Natural killer cell (primary cell): Measurements from ENCODE around the gene RPS6KA4. TPM values are rescaled to one million over a fixed set of nuclear protein-coding genes. Genes with fewer than 3 reads are reported as not detected.
A peak's percentile ranks its signal among the peaks of the same experiment; 100 is the strongest.

Experiments
- ATAC-seq, 3 donors: fragments of 150-1000 bp in 2 of 3; fragments of 200-7000 bp in 1 of 3; cut with Tn5 transposase; 1 replicate in 1 of 3; 2 replicates in 2 of 3; pipeline ENCODE4 v1.10.0; 2021; ENCODE audit warnings: mild to moderate bottlenecking in 2 of 3, moderate library complexity in 2 of 3
- DNase-seq, 2 donors: peaks; one replicate each; pipeline versions ENCODE4 v3.0.0 to v3.0.0-alpha.2; 2013 to 2021; ENCODE audit warnings: mixed read lengths in 1 of 2
- H3K27ac ChIP-seq: one replicate; pipeline ENCODE4 v1.5.1; 2013; ENCODE audit warnings: mild to moderate bottlenecking, low read length
- H3K27me3 ChIP-seq: one replicate; pipeline ENCODE4 v1.6.1; 2013; ENCODE audit warnings: low read length; ENCODE audit not compliant: control insufficient read depth, insufficient read depth
- H3K36me3 ChIP-seq: one replicate; pipeline ENCODE4 v1.6.1; 2013; ENCODE audit warnings: low read length; ENCODE audit not compliant: control insufficient read depth, insufficient read depth
- H3K4me1 ChIP-seq: one replicate; pipeline ENCODE4 v1.6.1; 2013; ENCODE audit warnings: low read length; ENCODE audit not compliant: control insufficient read depth, insufficient read depth
- H3K4me3 ChIP-seq: one replicate; pipeline ENCODE4 v1.5.1; 2013; ENCODE audit warnings: low read length
- H3K9me3 ChIP-seq: one replicate; pipeline ENCODE4 v1.6.1; 2013; ENCODE audit warnings: low read length; ENCODE audit not compliant: control insufficient read depth, insufficient read depth
- H3K27ac Mint-ChIP-seq, 2 donors: one replicate each; pipeline ENCODE4 v1.8.0; 2022; ENCODE audit warnings: mild to moderate bottlenecking in 2 of 2, mixed read lengths in 2 of 2, moderate library complexity in 1 of 2
- H3K27me3 Mint-ChIP-seq, 2 donors: one replicate each; pipeline ENCODE4 v1.8.0; 2022; ENCODE audit warnings: low read depth in 2 of 2, mixed read lengths in 2 of 2
- H3K36me3 Mint-ChIP-seq: one replicate; pipeline ENCODE4 v1.8.0; 2022; ENCODE audit warnings: mixed read lengths
- H3K4me1 Mint-ChIP-seq, 2 donors: one replicate each; pipeline ENCODE4 v1.8.0; 2022; ENCODE audit warnings: mixed read lengths in 2 of 2
- H3K4me3 Mint-ChIP-seq: one replicate; pipeline ENCODE4 v1.8.0; 2022; ENCODE audit warnings: mild to moderate bottlenecking, moderate library complexity, mixed read lengths
- H3K9me3 Mint-ChIP-seq, 2 donors: one replicate each; pipeline ENCODE4 v1.8.0; 2022; ENCODE audit warnings: mixed read lengths in 2 of 2
- CTCF ChIP-seq: fragments of 200-600 bp; IDR thresholded peaks from one replicate; pipeline ENCODE4 v1.8.0; 2022; ENCODE audit warnings: antibody characterized with exemption
- WGBS: methylation state at CpG from one replicate; pipeline ENCODE4 v1.1.7; 2013; ENCODE audit warnings: missing lambda C conversion rate; ENCODE audit not compliant: insufficient coverage; 5-methylcytosine and 5-hydroxymethylcytosine counted together
- intact Hi-C: fragments of 100-400 bp; cut with micrococcal nuclease; formaldehyde crosslinking; loops from one replicate; pipeline ENCODE4 v1.14.2; 2022
- total RNA-seq, 4 donors: library from RNA; stranded (reverse); fragments of 120-200 nt in 1 of 4; gene quantifications; one replicate each; pipeline versions ENCODE4 v1.2.3 to v1.2.4, GENCODE V29; 2013 to 2022

Gene RPS6KA4
- total RNA-seq, 3 donors from 2014 or later (not counting 1 experiment from before 2014, with no cell fraction given) = 27.6 to 36.0 (median 34.4) TPM

- Mint-ChIP-seq H3K4me1 (peaks cover 24 to 57% of the 10 kb centered on the region in 2 donors), H3K27me3 (no peaks in the 10 kb centered on the region), H3K36me3 (no peaks in the 10 kb centered on the region), H3K4me3 (peak within 1 kb of the TSS; percentile 95), H3K27ac (peak within 1 kb of the TSS; percentile 96 to 98), H3K9me3 (no peaks in the 10 kb centered on the region)
- DNase-seq (peak; percentile 85 to 94), ATAC-seq (peak; percentile 83 to 95 (median 87))
- intact Hi-C loops = loop anchor here (1.0 to 5.0 kb wide), 4 partner anchors 23 to 133 kb away; partner anchors contain the start of genes ESRRA, FERMT3 and TRMT112
- WGBS = 2% methylated on average over 16 of the region's 16 CpGs
- peaks cover 39% of the 10 kb centered on the region for H3K36me3 ChIP-seq
- H3K27ac ChIP-seq = peak within 1 kb of the TSS; percentile 98
- H3K27me3 ChIP-seq = no peaks in the 10 kb centered on the region
- H3K9me3 ChIP-seq = no peaks in the 10 kb centered on the region
- H3K4me1 ChIP-seq = peaks cover 55% of the 10 kb centered on the region
- peak within 1 kb of the TSS; percentile 89 for H3K4me3 ChIP-seq
- TF ChIP-seq CTCF = no peak
These were observed 19.1 kb upstream of the RPS6KA4 start, which contains the start of gene CCDC88B for GRCh38 chr11:64339754-64340408. CCDC88B (plus strand) TSS chr11:64340204; CDS start chr11:64340267, 63 bp downstream.

GRCh38 chr11:64340671-64341335 is 18.2 kb upstream of the RPS6KA4 start:
- Mint-ChIP-seq H3K36me3 (no peaks in the 10 kb centered on the region), H3K4me3 (peak overlapping the region; percentile 95), H3K9me3 (no peaks in the 10 kb centered on the region), H3K4me1 (peaks cover 30 to 58% of the 10 kb centered on the region in 2 donors), H3K27me3 (no peaks in the 10 kb centered on the region), H3K27ac (peak overlapping the region; percentile 96 to 98)
- ATAC-seq = peak; percentile 52 to 68 (median 58)
- peak overlapping the region; percentile 89 for H3K4me3 ChIP-seq
- no peaks in the 10 kb centered on the region for H3K9me3 ChIP-seq
- intact Hi-C loops = loop anchor here (1.0 to 5.0 kb wide), 4 partner anchors 24 to 134 kb away; partner anchors contain the start of genes ESRRA, FERMT3 and TRMT112
- H3K36me3 ChIP-seq = peaks cover 45% of the 10 kb centered on the region
- 26% methylated on average over 33 of the region's 33 CpGs for WGBS
- no peaks in the 10 kb centered on the region for H3K27me3 ChIP-seq
- DNase-seq = peak; percentile 82 to 85
- H3K4me1 ChIP-seq = peaks cover 48% of the 10 kb centered on the region
- peak overlapping the region; percentile 98 for H3K27ac ChIP-seq
- TF ChIP-seq CTCF = no peak

GRCh38 chr11:64341429-64341828 is 17.5 kb upstream of the RPS6KA4 start:
- no peaks in the 10 kb centered on the region for H3K27me3 ChIP-seq
- H3K4me3 ChIP-seq = no peak overlapping the region
- intact Hi-C loops = loop anchor here (2.0 to 5.0 kb wide), 3 partner anchors 34 to 134 kb away; partner anchors contain the start of genes ESRRA and FERMT3
- no peaks in the 10 kb centered on the region for H3K9me3 ChIP-seq
- no peak for TF ChIP-seq CTCF
- peak overlapping the region; percentile 95 for H3K4me3 Mint-ChIP-seq
- 92% methylated on average over 21 of the region's 21 CpGs for WGBS
- H3K9me3 Mint-ChIP-seq = no peaks in the 10 kb centered on the region
- peak overlapping the region; percentile 96 to 98 for H3K27ac Mint-ChIP-seq
- no peak overlapping the region for H3K27ac ChIP-seq
- H3K4me1 ChIP-seq = peaks cover 48% of the 10 kb centered on the region
- peaks cover 48% of the 10 kb centered on the region for H3K36me3 ChIP-seq
- DNase-seq (no peak), ATAC-seq (no peak)
- no peaks in the 10 kb centered on the region for H3K36me3 Mint-ChIP-seq
- H3K4me1 Mint-ChIP-seq = peaks cover 33 to 60% of the 10 kb centered on the region in 2 donors
- H3K27me3 Mint-ChIP-seq = no peaks in the 10 kb centered on the region
